CD4-positive, alpha-beta T cell treated with Interleukin-6 at 100 ng/mL for 8 hours (primary cell): Measurements from ENCODE around the gene DDX39A.
"Not testable (repeated sequence)": the region's sequence is repeated elsewhere in the genome, so short reads cannot be mapped to it uniquely, and the experiment has no call there.

Experiments used
- DNase-seq: peaks from one replicate; pipeline ENCODE4 v3.0.0-alpha.2; 2020; ENCODE audit warnings: mixed read lengths, low spot score

Gene DDX39A

DNA sequence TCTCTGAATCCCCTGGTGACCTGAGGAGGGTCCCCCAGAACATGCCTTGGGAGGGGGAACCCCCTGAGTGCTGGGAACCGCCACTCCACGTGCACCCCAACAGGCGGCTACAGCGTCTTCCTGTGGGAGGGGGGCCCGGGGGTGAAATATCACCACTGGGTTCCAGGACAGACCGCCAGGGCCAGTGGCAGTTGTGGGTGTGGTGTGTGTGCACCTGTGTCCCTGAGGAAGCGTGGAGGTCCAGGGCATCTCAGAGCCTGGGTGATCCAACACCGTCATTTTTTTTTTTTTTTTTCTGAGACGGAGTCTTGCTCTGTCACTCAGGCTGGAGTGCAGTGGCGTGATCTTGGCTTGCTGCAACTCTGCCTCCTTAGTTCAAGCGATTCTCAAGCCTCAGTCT is 33.6 kb downstream of the DDX39A start:
- DNase-seq = no peak

GRCh38 chr19:14383661-14384555 is 35.2 kb downstream of the DDX39A start:
- peak; percentile 55 for DNase-seq

DNA sequence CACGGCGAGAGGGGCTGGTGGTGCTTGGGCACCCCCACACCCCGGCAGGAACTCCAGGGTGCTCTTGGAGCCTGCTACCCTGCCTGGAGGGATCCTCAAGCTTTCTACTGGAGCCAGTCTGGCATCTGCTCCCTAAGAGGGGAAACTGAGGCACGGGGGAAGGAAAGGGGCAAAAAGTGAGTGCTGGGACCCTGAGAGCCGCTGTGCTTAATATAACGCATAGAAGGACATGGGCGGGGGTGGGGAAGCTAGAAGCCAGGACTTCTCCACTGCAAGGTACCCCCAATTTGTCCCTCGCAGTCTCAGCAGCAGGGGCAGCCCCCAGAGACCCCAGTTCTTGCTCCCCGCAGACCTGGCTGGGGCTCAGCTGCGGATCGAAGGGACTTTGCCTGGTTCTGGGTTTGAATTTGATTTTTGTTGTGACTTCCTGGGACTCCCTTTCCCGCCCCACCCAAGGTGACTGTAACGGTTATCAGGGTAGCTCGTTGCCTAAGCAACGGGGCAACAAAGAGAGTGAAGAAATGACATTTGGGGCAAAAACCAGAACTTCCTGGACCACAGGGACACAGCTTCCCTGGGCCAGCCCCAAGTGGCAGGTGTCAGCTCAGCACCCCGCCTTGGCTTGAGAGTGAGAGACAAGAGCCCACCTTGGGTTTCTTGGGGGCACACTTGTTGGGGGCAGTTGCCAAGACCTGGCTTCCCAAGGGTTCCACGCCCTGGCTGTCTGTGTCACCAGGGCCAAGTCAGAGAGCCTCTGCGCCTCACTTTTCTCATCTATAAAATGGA is 37.3 kb downstream of the DDX39A start:
- peak; percentile 79 for DNase-seq

DNA sequence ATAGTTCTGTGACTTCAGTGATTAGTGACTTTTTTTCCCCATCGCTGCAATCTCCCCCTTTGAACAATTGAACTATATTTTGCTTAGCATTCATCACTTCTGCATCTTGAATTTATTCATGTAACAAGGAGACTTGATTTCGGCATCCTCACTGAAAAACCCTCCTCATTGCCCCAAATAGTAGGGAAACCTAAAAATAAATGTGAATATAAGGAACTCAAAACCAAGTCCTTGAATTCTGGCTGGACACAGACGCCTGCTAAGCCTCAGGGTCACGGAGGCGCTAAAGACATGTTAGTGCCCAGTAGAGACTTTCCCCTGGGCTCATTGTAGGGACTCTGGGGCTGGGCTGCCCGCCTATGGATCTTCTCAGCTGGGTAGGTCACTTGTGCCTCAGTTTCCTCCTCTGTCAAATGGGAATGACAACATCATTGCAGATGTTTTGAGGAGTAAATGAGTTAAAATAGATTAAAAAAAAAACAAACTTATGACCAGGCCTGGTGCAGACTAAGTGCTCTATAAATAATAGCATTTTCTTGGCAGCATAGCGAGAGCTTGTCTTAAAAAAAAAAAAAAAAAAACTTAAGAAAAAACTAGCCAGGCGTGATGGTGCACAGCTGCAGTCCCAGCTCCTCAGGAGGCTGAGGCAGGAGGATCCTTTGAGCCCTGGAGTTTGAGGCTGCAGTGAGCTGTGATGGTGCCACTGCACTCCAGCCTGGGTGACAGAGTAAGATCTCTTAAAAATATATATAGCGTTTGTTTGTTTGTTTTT is 39.7 kb downstream of the DDX39A start:
- no peak for DNase-seq

DNA sequence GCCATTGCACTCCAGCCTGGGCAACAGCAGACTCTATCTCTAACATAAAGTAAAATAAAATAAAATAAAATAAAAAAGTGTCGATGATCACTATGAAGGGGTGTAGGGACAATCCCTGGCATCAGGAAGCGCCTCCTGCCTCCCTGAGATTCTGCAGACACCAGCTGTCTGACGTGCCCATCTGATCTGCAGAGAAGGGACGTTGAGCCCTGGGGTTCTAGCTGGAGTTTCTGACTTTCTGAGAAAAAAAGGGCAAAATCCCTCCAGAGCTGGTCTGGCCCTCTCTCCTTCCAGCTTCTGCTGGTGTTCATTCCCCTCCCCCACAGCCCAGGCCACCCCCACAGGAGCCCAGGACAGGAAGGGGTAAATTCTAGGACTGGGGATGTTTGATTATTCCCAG is 40.3 kb downstream of the DDX39A start:
- DNase-seq = no peak

DNA sequence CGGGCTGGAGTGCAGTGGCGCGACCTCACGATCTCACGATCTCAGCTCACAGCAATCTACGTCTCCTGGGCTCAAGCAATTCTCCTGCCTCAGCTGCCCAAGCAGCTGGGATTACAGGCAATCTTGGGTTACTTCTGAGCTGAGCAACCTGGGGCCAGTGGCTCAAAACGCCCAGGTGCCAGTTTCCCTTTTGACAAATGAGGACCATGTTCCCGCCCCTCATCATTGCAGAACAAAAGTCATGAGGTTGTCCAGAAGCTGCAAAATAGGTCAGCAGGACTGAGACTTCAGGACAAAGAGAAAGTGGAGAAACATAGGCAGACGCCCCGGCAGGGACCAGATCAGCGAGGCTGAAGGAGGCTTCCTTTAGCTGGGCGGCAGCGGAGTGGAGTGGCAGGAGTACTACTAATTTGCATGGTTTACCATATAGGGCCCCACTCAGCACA is 41.2 kb downstream of the DDX39A start:
- no peak for DNase-seq

GRCh38 chr19:14375582-14376291 is 43.4 kb downstream of the DDX39A start:
- DNase-seq = no peak

GRCh38 chr19:14375055-14375581 is 44.0 kb downstream of the DDX39A start:
- DNase-seq = peak; percentile 89

DNA sequence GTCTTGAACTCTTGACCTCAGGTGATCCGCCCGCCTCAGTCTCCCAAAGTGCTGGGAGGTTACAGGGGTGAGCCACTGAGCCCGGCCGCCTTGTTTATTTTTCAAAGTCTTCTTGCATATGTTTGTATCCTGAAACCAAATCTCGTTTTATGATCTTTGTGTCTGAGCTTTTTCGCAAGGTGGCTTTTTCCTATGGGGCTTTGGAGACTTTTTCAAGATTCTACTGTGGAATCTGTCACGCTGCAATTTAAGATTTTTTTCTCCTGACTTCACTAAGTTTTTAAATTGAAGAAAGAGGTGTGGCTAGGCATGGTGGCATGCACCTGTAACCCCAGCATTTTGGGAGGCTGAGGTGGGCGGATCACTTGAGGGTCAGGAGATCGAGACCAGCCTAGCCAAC is 44.8 kb downstream of the DDX39A start:
- not testable (repeated sequence) for DNase-seq

DNA sequence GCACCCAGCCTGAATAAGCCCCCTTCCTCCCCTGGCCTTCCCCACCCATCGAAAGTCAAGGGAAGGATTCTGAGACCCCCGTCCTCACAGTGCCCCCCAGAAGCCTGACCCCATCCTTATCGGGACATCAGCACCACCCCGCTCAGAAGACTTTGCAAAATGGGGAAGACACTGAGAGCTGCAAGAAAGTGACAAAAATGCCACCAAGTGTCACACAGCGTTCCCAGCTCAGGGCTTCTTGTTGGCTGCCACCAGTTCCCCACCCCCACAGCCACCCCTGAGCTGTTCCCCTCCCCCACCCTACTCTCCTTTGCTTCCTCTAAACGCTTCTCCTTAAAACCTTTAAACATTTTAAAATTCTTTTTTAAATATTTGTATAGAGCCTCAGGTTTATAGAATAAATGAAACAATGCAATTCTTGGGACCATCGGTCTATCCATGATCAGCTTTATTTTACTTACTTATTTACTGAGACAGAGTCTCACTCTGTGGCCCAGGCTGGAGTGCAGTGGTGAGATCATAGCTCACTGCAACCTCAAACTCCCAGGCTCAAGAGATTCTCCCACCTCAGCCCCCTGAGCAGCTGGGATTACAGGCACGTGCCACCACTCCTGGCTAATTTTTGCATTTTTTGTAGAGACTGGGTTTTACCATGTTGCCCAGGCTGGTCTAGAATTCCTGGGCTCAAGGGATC is 46.6 kb downstream of the DDX39A start:
- DNase-seq = not testable (repeated sequence)

DNA sequence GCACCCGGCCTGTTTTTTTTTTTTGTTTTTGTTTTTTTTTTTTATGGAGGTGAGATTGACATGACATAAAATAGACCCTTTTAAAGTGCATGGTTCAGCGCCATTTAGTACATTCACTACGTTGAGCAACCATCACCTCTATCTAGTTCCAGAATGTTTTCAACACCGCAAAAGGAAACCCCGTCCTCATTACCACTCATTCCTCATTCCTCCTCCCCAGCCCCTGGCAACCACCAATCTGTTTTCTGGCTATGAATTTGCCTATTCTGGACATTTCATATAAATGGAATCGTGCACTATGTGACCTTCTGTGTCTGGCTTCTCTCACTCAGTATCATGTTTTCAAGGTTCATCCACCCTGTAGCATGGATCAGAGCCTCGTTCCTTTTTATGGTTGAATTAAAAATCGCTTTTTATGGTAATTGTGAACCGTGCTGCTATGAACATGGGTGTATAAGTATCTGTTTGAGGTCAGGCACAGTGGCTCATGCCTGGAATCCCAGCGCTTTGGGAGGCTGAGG is 47.8 kb downstream of the DDX39A start:
- no peak for DNase-seq

DNA sequence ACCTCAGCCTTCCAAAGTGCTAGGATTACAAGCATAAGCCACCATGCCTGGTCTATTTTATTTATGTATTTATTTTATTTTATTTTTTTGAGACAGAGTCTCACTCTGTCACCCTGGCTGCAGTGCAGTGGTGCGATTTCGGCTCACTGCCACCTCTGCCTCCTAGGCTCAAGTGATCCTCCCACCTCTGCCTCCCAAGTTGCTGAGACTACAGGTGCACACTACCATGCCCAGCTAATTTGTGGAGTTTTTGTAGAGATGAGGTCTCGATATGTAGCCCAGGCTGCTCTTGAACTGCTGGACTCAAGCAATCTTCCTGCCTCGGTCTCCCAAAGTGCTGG is 48.2 kb downstream of the DDX39A start:
- no peak for DNase-seq

DNA sequence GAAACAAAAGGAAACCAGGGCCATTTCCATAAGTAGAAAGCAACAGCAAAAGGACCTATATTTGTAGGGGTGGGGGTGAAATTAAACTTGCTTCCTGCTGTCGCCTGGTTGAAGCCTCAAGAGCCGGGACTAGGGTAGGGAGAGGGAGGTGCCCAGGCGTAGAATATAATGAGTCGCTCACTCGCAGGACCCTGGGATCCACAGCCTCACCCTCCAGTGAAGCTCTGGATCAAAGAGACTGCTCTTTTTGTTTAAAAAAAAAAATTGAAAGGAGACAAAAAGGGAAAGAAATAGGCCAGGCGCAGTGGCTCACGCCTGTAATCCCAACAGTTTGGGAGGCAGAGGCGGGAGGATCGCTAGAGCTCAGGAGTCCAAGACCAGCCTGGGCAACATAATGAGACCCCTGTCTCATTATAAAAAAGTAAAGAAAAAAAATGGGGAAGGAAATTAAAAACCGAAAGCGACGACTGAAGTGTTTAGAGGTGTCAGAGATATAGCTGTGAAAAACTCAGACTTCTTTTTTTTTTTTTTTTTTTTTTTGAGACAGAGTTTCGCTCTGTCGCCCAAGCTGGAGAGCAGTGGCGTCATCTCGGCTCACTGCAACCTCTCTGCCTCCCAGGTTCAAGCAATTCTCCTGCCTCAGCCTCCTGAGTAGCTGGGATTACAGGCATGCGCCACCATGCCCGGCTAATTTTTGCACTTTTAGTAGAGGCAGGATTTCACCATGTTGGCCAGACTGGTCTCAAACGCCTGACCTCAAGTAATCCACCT is 48.8 kb downstream of the DDX39A start:
- peak; percentile 61 for DNase-seq

GRCh38 chr19:14369399-14370168 is 49.6 kb downstream of the DDX39A start:
- peak; percentile 77 for DNase-seq

DNA sequence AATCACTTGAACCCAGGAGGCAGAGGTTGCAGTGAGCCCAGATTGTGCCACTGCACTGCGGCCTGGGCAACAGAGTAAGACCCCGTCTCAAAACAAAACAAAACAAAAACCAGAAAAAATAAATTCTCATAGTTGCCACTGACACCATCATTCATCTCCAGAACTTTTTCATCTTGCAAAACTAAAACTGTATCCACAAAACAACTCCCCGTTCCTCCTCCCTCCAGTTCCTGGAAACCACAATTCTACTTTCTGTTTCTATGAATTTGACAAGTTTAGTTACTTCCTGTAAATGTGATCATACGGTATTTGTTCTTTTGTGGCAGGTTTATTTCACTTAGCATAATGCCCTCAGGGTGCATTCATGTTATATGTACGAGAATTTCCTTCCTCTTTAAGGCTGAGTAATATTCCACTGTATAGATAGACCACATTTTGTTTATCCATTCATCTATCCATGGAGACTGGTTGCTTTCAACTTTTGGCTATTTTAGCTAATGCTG is 51.1 kb downstream of the DDX39A start:
- DNase-seq = peak; percentile 75

- no peak for DNase-seq
Observed at GRCh38 chr19:14367016-14367415, 52.1 kb downstream of the DDX39A start.

- peak; percentile 93 for DNase-seq
Observed at GRCh38 chr19:14366529-14366928, 52.6 kb downstream of the DDX39A start.

DNA sequence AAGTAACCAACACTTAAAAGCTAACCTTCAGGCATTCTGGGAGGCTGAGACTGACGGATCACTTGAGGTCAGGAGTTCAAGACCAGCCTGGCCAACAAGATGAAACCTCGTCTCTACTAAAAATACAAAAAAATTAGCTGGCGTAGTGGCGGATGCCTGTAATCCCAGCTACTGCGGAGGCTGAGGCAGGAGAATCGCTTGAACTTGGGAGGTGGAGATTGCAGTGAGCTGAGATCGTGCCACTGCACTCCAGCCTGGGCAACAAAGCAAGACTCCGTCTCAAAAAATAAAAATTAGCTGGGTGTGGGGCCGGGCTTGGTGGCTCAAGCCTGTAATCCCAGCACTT is 55.1 kb downstream of the DDX39A start:
- DNase-seq = not testable (repeated sequence)
